Measurements from ENCODE around the gene GHRH.

Gene GHRH, protein sequence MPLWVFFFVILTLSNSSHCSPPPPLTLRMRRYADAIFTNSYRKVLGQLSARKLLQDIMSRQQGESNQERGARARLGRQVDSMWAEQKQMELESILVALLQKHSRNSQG

GRCh38 chr20:37261714-37262113 is at the start of gene GHRH:
Gene GHRH, minus strand, starts transcription at chr20:37261814. Its CDS starts 4,925 bp downstream, at chr20:37256889.
- no peak for DNase-seq (ENCODE audit: low read depth, low spot score)

GRCh38 chr20:37310951-37311350 is 49.3 kb upstream of the GHRH start:
- DNase-seq (ENCODE audit: low read depth, low spot score) = no peak

DNA sequence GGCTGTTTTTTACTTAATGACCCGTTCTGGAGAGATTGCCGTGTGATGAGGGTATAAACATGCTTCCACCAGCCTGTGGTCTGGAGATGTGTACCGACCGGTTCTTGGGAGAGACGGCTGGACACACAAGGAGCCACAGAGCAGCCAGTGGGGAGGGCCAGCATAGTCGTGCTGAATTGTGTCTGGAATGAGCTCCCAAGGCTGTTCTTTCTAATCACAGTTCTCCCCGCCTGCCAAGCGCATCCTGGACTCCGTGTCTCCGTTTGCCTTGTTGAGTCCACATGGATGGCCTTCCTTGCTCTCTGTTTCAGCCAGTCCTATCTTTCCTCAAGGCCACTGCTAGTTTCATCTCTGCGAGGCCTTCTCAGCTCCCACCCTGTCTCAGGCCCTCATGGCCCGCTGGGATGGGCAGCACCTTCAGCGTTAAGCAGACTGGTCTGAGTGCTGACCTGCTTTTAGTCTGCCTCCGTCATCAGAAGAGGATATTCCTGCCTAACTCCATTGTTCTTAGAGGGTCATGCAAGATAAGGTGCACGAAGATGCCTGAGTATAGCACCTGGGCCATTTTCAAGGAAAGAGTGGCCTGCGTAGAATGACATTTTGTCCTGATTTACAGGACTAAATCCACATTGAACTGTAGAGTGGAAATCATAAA is 48.4 kb upstream of the GHRH start:
- no peak for DNase-seq (ENCODE audit: low read depth, low spot score)

DNA sequence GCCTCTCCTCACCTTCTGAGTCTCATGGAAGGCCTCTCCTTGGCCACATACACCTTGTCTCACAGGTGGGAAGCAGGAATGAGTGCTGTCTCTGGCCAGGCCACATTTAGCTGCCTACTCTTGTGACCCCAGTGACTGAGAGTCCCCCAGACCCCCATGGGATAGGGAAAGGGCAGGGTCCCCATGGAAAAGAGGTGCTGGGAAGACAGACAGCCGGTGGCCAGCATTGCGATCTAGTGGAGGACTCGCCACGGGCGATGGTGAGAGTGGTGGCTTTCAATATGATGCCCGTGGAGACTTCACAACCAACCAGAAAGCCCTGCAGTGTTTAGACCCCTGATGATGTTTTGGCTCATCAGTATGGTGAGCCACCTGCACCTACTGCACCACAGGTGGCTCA is 47.7 kb upstream of the GHRH start:
- DNase-seq (ENCODE audit: low read depth, low spot score) = no peak

DNA sequence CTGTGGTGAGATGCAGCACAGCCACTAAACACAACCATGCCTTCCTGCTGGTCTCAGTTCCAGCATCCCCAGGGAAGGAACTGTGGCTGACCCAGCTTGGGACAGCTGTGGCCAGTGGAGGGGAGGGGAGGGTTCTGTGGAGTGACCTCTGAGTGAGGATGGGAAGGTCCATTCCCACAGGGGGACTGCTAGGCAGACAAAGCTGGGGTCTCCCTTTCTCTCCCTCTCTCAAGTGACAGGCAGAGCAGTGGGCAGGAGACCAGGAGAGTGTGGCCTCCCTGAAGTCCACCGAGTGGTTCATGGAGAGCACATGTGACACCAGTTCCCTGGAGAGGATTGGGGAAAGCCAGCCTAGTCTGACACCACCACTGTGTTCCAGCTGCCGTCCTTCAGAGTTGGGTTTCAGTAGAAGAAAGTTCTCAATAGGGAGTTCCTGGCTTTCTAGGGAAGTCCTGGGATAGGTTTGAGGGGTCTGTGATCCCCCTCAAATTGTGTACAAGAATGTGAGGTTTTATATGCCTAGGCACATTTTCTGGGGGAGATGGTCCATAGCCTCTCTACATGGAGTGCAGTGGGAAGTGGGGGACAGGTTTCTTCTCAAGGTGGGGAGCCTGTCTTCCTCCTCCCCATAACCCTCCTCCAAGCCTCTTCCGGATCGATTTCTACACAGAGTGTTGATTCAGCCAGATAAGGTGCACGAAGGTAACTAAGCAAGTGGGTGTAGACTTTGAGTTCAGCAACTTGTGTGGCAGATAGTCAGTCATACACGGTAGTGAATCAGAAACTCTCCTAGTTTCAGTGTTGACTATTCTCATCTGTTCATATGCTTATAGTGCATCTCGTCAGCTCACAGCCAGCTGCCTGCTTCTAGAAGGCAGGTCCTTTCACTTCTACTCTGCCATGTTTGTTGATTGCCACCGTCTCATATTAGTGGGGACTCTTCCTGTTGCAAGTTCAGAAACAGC is 46.8 kb upstream of the GHRH start:
- no peak for DNase-seq (ENCODE audit: low read depth, low spot score)

GRCh38 chr20:37305839-37306238 is 44.2 kb upstream of the GHRH start:
- DNase-seq (ENCODE audit: low read depth, low spot score) = no peak

DNA sequence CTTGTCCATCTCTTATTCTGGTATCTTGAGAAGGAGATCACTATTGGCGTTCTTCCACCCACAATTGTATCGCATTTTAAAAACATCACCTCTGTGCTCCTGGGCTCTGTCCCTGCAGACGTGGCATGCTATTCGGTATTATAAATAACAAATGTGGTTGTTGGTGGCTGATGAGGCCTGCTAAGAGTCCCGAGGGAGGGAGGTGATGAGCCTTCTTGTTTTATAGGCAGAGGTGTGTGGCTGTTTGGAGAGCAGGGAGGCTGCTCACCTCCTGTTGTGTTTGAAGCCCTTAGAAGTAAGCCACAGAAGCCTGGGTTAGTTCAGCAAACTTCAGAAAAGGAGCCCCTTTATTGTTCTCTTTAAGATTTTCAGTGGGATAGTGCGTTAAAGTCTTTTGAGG is 43.5 kb upstream of the GHRH start:
- DNase-seq (ENCODE audit: low read depth, low spot score) = no peak

GRCh38 chr20:37303637-37304036 is 42.0 kb upstream of the GHRH start:
- no peak for DNase-seq (ENCODE audit: low read depth, low spot score)

DNA sequence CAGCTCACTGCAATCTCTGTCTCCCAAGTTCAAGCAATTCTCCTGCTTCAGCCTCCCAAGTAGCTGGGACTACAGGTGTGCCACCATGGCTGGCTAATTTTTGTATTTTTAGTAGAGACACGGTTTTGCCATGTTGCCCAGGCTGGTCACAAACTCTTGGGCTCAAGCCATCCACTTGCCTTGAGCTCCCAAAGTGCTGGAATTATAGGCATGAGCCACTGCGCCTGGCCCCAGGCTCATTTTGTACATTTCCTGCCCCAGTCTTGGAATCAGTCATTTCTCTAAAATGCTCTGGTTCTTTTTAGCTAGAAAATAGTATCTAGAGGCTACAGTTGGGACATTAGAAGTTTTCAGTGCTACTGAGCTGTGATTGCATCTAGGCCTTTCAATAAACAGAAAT is 41.4 kb upstream of the GHRH start:
- no peak for DNase-seq (ENCODE audit: low read depth, low spot score)

DNA sequence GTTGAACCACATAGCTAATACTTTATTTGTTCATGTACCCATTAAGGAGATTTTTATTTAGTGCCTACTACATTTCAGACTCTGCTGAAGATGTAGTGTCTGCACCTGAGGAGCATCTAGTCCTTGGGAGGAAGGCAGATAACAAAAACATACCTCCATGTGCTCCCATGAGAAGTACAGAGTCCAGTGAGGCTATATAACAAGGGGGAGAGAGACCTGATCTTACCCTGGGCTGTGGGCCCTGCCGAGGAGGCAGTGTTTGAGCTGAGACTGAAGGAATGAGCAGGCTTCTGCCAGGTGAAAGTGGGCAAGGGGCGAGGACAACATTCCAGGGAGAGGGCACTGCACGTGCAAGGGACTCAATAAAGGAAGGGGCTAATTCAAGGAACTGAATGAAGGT is 39.9 kb upstream of the GHRH start:
- DNase-seq (ENCODE audit: low read depth, low spot score) = no peak

GRCh38 chr20:37301120-37301519 is 39.5 kb upstream of the GHRH start:
- DNase-seq (ENCODE audit: low read depth, low spot score) = no peak

DNA sequence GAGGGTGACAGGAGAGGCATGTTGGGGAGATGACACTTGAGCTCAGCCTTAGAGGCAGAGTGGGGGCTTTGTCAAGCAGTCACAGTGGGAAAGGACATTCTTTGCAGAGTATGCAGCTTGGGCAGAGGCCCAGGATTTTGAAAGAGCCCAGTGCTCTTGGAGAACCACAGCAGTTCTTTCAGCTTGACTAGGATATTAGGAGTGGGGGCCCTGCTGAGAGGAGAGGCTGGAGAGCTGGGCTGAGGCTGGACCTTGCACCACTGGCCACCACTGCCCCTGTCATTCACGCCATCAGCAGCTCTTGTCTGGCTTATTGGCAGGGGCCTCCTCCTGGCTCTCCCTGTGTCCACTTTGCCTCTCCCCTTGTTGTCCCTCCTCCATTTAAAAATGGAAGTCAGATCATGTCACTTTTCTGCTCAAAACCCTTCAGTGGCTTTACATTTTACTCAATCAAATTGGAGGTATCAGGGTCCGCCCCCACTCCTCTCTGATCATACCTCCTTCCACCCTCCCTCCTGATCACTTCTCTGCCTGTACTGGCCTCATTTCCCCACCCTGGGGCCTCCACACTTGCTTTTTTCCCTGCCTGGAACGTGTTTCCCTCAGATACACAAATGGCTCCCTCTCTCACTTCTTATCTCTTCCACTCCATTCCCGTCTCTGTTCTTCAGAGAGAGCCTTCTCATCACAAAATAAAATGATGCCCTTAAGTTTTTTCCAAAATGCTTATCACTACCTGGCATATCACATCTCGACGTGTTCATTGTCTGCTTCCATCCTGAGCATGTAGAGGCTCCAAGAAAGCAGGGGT is 38.3 kb upstream of the GHRH start:
- DNase-seq (ENCODE audit: low read depth, low spot score) = no peak

DNA sequence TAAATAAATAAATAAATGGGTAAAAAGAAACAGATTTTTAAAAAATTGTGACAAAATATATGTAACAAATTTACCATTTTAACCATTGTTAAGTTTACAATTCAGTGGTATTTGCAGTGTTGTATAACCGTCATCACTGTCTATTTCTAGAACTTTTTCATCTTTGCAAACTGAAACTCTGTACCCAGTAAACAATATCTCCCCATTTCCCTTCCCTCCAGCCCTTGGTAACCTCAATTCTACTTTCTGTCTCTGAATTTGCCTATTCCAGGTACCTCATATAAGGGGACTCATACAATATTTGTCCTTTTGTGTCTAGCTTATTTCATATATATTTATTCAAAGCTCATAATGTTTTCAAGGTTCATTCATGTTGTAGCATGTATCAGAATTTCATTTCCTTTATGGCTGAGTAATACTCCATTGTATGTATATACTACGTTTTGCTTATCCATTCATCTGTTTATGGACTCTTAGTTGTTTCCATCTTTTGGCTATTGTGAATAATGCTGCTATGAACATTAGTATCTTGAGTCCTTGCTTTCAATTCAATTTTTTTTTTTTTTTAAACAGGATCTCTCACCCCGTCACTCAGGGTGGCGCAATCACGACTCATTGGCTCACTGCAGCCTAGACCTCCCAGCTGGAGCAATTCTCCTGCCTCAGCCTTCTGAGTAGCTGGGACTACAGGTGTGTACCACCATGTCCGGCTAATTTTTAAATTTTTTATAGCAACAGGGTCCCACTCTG is 36.8 kb upstream of the GHRH start:
- no peak for DNase-seq (ENCODE audit: low read depth, low spot score)

DNA sequence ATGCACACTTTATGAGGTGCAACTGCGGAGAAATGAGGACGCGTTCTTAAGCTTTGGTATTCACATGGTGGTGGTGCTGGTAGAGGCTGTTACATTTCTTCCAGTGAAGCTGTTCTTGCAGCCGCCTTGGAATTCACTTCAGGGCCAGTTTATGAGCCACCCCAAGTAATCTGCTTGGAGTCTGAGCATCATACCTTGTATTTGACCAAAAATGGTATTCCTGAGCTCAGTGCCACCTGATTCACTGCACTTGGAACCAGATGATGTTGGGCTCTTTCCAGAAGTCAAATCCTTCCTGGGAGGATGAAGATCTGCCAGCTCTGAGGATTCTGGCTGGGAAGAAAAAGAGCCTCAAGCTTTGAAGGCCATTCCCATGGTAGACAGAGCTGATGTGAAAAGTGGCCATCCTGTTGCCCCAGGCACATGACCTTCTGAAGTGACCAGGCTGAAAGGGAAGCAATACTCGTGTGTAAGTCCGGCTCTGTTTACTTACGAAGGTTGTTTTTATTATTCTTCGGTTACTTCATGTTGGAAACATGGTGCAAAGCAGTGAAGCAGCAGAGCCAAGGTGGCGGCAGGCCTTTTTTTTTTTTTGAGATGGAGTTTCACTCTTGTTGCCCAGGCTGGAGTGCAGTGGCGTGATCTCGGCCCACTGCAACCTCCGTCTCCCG is 35.6 kb upstream of the GHRH start:
- DNase-seq (ENCODE audit: low read depth, low spot score) = no peak

DNA sequence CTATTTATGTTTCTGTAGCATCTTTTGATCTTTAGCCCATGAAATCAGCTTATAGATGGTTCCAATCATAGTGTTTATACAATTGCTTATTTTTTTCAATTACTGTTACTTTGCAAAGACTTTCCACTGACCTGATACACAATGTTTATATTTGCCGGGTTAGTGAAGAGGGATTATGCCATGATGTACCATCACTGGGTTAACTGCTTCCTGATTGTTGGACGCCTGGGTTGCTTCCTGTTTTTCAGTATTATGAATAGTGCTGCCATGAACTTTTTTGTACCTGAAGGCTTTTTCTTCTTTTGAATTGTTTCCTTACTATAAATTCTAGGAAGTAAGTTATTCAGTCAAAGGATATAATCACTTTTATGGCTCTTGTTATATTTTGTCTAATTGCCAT is 34.8 kb upstream of the GHRH start:
- no peak for DNase-seq (ENCODE audit: low read depth, low spot score)

DNA sequence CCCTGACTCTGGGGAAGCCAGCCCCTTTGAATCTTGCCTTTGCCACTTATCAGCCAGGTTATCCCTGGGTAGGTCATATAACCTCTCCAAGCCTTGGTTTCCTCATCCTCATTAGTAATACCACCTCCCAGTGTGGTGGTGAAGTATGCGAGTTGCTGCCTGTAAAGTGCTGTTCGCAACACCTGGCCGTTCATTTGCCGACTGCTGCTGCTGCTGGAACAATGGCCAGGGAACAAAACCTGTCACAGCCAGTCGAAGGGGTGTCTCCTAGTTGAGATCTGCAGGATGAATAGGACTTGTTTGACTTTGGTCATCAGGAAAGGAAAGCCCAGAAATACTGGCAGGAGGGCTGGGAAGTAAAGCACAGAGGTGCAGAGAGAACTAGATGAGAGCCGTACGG is 34.0 kb upstream of the GHRH start:
- no peak for DNase-seq (ENCODE audit: low read depth, low spot score)

DNA sequence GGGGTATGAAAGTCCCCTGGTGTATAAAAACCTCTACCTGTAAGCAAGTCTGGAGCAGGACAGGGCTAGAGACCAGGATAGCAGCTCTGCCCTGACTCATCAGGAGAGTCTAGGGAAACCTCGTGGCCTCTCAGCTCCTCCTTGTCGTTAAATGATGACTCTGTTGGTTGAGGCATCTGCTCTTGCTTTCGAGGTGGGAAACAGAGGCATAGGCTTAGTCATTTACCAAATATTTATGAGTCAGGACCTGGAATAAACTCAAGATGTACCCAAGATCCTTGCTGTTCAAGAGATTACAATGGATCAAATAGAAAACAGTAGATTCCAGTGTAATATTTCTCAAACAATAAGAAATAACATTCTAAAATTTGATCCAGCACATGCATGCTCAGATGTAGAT is 33.4 kb upstream of the GHRH start:
- DNase-seq (ENCODE audit: low read depth, low spot score) = peak; percentile 60

DNA sequence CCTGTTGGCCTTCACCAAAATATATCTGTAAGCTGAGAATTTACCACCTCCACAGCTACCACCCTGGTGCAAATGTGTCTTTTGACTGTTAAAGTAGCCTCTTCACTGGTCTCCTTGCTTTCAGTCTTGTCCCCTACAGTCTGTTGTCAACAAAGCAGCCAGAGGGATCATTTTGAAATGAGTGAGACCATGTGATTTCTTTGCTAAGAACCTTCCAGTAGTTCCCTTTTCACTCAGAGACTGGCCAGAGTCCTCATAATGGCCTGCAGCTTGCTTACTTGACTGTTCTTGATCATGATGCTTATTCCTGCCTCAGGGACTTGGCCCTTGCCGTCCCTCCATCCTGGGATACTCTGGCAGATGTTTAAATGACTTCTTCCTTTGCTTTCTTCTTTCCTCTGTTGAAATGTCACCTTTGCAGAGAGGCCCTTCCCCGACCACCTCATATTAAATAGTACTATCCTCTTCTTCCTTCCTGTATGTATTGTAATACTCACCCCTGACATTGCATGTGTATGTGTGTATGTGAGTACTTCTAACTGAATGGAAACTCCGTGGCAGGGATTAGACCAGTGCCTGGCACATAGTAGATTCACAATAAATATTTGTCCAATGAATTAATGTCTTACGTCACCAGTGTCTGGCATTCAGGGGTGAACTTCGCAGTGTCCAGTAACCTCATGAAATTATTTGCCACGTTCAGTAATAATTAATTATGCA is 32.8 kb upstream of the GHRH start:
- DNase-seq (ENCODE audit: low read depth, low spot score) = no peak

DNA sequence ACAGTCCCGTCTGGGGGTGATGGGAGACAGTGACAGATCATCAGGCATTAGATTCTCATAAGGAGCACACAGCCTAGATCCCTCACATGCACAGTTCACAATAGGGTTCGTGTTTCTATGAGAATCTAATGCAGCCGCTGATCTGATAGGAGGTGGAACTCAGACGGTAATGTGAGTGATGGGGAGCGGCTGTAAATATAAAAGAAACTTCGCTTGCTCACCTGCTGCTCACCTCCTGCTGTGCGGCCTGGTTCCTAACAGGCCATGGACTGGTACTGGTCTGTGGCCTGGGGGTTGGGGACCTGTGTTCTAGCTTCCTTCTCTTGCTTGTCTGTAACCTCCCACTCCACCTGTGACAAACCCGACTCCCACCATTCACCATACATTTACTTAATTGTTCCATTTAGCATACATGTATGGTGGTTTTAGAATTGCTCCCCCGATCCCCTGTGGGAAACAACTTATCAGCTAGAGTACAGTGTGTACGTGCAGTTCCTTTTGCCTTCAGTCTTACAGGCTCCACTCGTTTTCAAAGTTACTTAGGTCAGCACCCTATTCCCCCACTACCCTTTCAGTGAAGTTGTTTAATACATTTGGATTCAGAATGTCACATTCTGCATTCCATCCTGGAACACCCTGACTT is 31.8 kb upstream of the GHRH start:
- DNase-seq (ENCODE audit: low read depth, low spot score) = no peak

DNA sequence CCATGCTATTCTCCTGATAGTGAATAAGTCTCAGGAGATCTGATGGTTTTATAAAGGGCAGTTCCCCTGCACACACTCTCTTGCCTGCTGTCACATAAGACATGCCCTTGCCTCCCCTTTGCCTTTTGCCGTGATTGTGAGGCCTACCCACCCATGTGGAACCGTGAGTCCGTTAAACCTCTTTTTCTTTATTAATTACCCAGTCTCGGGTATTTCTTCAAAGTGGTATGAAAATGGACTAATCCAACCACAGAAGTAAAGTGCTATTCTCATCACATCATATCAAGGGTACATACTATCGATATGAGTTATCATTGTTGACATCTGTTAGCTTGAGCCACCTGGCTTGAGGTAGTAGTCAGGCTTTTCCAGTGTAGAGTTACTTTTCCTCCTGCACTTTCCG is 30.1 kb upstream of the GHRH start:
- no peak for DNase-seq (ENCODE audit: low read depth, low spot score)
